ENCODE measurements around the gene PUS1. TPM values are rescaled to one million over a fixed set of nuclear protein-coding genes. Genes with fewer than 3 reads are reported as not detected.

Gene PUS1
- total RNA-seq, 4 donors from 2014 or later: 8.3 to 44.1 (median 15.6) TPM

DNA sequence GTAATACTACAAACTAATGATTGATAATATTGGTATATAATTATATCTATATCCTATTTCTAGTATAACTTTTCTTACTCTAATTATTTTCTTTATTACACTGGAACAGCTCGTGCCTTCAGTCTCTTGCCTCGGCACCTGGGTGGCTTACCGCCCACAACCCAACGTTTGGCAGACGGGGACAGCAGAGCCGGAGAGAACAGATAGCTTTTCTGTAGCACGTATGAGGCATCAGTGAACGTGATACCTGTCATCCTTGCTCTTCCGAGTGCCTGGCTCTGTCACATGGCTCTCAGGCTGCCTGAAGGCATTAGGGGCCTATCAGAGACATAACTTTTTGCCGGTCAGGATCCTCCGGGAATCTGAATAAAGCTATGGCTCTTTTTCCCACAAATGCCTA lies 5.5 kb downstream of the PUS1 start:
- WGBS, 2 donors: 87 to 89% methylated on average over 11 of the region's 11 CpGs
- peaks cover 0 to 80% (median 19%) of the 10 kb centered on the region in 3 donors for H3K36me3 ChIP-seq

GRCh38 chr12:131938082-131938481 lies 9.0 kb downstream of the PUS1 start:
- Histone ChIP-seq H3K36me3 (peaks cover 2 to 97% (median 10%) of the 10 kb centered on the region in 3 donors), H3K9me3 (no peaks in the 10 kb centered on the region), H3K27me3 (no peaks in the 10 kb centered on the region), H3K4me3 (no peak overlapping the region), H3K27ac (no peak overlapping the region), H3K4me1 (no peaks in the 10 kb centered on the region)
- 88 to 89% methylated on average over 7 of the region's 7 CpGs for WGBS, 2 donors
- TF ChIP-seq POLR2A (IDR thresholded peaks at IDR 0.05): no peak
- TF ChIP-seq, protein P1, sequence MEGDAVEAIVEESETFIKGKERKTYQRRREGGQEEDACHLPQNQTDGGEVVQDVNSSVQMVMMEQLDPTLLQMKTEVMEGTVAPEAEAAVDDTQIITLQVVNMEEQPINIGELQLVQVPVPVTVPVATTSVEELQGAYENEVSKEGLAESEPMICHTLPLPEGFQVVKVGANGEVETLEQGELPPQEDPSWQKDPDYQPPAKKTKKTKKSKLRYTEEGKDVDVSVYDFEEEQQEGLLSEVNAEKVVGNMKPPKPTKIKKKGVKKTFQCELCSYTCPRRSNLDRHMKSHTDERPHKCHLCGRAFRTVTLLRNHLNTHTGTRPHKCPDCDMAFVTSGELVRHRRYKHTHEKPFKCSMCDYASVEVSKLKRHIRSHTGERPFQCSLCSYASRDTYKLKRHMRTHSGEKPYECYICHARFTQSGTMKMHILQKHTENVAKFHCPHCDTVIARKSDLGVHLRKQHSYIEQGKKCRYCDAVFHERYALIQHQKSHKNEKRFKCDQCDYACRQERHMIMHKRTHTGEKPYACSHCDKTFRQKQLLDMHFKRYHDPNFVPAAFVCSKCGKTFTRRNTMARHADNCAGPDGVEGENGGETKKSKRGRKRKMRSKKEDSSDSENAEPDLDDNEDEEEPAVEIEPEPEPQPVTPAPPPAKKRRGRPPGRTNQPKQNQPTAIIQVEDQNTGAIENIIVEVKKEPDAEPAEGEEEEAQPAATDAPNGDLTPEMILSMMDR (IDR thresholded peaks at IDR 0.05): no peak
- no peak for TF ChIP-seq EP300 (IDR thresholded peaks at IDR 0.05)
- DNase-seq (ENCODE audit: low spot score in 2 of 2): no peak

More for the DNA sequence above, 5.5 kb downstream of the PUS1 start:
- TF ChIP-seq EP300 (IDR thresholded peaks at IDR 0.05) (no peak), POLR2A (IDR thresholded peaks at IDR 0.05) (no peak)
- TF ChIP-seq, protein P1 (IDR thresholded peaks at IDR 0.05): no peak
- Histone ChIP-seq H3K27ac (no peak overlapping the region), H3K27me3 (no peaks in the 10 kb centered on the region), H3K4me1 (peaks cover 0 to 17% (median 11%) of the 10 kb centered on the region in 4 donors), H3K4me3 (no peak overlapping the region), H3K9me3 (no peaks in the 10 kb centered on the region)
- DNase-seq (ENCODE audit: low spot score in 2 of 2): no peak

- Histone ChIP-seq H3K36me3 (peaks cover 2 to 97% (median 10%) of the 10 kb centered on the region in 3 donors), H3K9me3 (no peaks in the 10 kb centered on the region), H3K27me3 (no peaks in the 10 kb centered on the region), H3K4me1 (no peaks in the 10 kb centered on the region), H3K27ac (no peak overlapping the region), H3K4me3 (no peak overlapping the region)
- no peak for DNase-seq (ENCODE audit: low spot score in 2 of 2)
- WGBS, 2 donors: 96% methylated on average over 16 of the region's 16 CpGs
- TF ChIP-seq POLR2A (IDR thresholded peaks at IDR 0.05): no peak
- no peak for TF ChIP-seq EP300 (IDR thresholded peaks at IDR 0.05)
- TF ChIP-seq, protein P1 (IDR thresholded peaks at IDR 0.05): no peak
Observed at GRCh38 chr12:131939007-131939406, 9.9 kb downstream of the PUS1 start.

GRCh38 chr12:131940141-131940547 lies 11.1 kb downstream of the PUS1 start:
- 87 to 97% methylated on average over 8 of the region's 8 CpGs for WGBS, 2 donors
- H3K4me3 ChIP-seq: no peak overlapping the region
- TF ChIP-seq, protein P1 (IDR thresholded peaks at IDR 0.05): no peak
- TF ChIP-seq POLR2A (IDR thresholded peaks at IDR 0.05) (no peak), EP300 (IDR thresholded peaks at IDR 0.05) (no peak)
- peaks cover 2 to 97% (median 10%) of the 10 kb centered on the region in 3 donors for H3K36me3 ChIP-seq
- no peaks in the 10 kb centered on the region for H3K27me3 ChIP-seq
- H3K9me3 ChIP-seq: no peaks in the 10 kb centered on the region
- no peak overlapping the region for H3K27ac ChIP-seq
- DNase-seq (ENCODE audit: low spot score in 2 of 2): no peak
- no peaks in the 10 kb centered on the region for H3K4me1 ChIP-seq

DNA sequence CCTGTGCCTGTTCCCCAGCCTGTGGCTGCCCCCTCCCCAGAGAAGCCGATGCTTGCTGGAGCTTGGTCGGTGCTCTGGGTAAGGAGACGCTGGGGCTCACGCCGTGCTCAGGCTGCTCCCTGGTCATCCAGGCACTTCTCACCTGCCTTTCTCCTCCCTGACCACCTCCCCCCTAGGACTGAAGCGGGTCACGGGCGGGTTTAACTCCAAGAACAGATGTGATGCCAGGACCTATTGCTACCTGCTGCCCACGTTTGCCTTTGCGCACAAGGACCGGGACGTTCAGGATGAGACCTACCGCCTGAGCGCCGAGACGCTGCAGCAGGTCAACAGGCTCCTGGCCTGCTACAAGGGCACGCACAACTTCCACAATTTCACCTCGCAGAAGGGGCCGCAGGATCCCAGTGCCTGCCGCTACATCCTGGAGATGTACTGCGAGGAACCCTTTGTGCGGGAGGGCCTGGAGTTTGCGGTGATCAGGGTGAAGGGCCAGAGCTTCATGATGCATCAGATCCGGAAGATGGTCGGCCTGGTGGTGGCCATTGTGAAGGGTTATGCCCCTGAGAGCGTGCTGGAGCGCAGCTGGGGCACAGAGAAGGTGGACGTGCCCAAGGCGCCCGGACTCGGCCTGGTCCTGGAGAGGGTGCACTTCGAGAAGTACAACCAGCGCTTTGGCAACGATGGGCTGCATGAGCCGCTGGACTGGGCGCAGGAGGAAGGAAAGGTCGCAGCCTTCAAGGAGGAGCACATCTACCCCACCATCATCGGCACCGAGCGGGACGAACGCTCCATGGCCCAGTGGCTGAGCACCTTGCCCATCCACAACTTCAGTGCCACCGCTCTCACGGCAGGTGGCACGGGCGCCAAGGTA lies 12.3 kb downstream of the PUS1 start:
- H3K36me3 ChIP-seq: peaks cover 2 to 89% (median 10%) of the 10 kb centered on the region in 3 donors
- no peaks in the 10 kb centered on the region for H3K9me3 ChIP-seq
- H3K27ac ChIP-seq: no peak overlapping the region
- TF ChIP-seq EP300 (IDR thresholded peaks at IDR 0.05) (no peak), POLR2A (IDR thresholded peaks at IDR 0.05) (no peak)
- TF ChIP-seq, protein P1 (IDR thresholded peaks at IDR 0.05): no peak
- no peak overlapping the region for H3K4me3 ChIP-seq
- 93 to 95% methylated on average over 32 to 46 of the region's 46 CpGs for WGBS, 2 donors
- no peaks in the 10 kb centered on the region for H3K4me1 ChIP-seq
- DNase-seq (ENCODE audit: low spot score in 2 of 2): no peak
- H3K27me3 ChIP-seq: no peaks in the 10 kb centered on the region
